ENCODE measurements around the gene CDX4.
"Not testable (repeated sequence)": the region's sequence is repeated elsewhere in the genome, so short reads cannot be mapped to it uniquely, and the experiment has no call there.

CDX4 gene, protein sequence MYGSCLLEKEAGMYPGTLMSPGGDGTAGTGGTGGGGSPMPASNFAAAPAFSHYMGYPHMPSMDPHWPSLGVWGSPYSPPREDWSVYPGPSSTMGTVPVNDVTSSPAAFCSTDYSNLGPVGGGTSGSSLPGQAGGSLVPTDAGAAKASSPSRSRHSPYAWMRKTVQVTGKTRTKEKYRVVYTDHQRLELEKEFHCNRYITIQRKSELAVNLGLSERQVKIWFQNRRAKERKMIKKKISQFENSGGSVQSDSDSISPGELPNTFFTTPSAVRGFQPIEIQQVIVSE

GRCh38 chrX:73446831-73447230 is at the start of gene CDX4:
Gene CDX4, plus strand, starts transcription at chrX:73447053. Its CDS starts 201 bp downstream, at chrX:73447254.
- DNase-seq (ENCODE audit: low spot score), result no peak

DNA sequence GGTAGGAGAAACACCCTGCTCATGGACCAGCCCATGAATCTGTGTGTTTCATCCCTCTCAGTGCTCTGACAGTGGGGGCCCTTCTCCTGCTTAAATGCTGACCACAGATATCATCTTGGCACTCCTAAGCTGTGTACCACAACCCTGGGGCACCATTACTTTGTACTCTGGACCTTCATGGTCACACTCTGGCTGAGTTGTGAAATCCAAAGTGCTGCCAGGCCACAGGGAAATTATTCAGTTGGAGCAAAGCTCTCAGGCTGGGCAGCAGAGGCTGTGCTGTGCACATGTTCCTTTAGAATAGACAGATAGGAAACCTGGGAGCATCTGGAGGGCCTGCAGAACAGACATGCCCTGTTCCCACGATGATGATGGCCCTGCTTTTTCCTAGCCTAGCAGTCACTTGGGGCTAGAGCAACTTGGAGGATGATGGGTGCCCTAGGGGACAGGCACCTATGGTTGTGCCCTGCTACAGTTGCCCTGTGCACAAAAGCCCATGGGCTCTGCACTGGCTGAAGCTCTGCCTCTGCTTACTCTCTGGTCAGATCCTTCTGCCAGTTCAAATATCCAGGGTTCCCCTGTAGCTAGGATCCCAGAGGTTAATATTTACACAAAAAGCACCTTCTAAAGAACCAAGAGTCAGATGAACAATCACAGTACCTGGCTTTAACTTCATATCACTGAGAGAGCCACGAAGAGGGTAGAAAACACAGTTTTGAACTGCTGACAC is 48.5 kb upstream of the CDX4 start:
- no peak for DNase-seq (ENCODE audit: low spot score)

GRCh38 chrX:73400136-73400748 is 46.6 kb upstream of the CDX4 start:
- DNase-seq (ENCODE audit: low spot score), result no peak

DNA sequence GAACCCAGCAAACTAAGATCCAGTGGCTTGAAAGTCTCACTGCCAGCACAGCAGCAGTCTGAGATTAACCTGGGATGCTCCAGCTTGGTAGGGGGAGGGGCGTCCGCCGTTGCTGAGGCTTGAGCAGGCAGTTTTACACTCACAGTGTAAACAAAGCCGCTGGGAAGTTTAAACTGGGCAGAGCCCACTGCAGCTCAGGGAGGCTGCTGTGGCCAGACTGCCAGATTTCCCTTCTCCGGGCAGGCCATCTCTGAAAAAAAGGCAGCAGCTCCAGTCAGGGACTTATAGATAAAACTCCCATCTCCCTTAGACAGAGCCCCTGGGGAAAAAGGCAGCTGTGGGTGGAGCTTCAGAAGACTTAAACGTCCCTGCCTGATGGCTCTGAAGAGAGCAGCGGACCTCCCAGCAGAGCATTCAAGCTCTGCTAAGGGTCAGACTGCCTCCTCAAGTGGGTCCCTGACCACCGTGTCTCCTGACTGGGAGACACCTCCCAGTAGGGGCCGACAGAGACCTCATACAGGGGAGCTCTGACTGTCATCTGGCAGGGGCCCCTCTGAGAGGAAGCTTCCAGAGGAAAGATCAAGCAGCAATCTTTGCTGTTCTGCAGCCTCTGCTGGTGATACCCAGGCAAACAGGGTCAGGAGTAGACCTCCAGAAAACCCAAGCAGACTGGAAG is 45.1 kb upstream of the CDX4 start:
- no peak for DNase-seq (ENCODE audit: low spot score)

DNA sequence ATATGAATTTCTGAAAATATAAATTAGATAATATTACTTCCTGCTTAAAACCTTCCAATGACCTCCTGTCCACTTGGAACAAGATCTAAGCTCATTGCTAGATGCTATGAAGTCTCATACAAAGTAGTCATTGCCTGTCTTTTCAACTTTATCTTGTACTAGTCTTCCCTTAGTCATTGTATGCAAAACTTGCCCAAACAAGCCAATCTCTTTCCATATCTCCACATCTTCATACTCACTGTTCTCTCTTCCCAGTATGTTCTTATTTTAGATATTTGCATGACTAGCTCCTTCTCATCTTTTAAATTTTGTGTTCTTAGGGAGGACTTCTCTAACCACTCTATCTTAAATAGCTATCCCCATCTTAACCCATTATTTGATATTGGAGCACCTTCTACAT is 33.9 kb upstream of the CDX4 start:
- no peak for DNase-seq (ENCODE audit: low spot score)

GRCh38 chrX:73447311-73447794 is 500 bp downstream of the CDX4 start:
- DNase-seq (ENCODE audit: low spot score), result no peak

DNA sequence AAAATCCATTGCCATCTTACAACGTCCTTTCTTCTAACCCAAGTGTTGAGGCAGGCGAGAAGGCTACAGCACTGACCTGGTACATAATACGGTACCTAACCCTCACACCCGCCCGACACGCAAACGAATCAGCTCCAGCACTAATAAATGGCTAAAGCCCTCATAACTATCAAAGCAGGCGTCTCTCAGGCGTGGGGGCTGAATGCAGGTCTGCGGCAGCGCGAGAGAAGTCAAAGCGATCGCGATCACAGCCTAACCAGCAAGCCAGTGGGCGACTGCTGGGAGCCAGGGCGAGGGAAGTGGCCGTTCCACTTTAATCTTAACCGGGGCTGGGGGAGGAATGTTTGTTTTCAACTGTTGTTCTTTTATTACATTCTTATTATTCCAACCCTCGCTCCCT is 1.5 kb downstream of the CDX4 start:
- DNase-seq (ENCODE audit: low spot score), result no peak

- DNase-seq (ENCODE audit: low spot score), result no peak
Observed at GRCh38 chrX:73455171-73455570, 8.3 kb downstream of the CDX4 start.

DNA sequence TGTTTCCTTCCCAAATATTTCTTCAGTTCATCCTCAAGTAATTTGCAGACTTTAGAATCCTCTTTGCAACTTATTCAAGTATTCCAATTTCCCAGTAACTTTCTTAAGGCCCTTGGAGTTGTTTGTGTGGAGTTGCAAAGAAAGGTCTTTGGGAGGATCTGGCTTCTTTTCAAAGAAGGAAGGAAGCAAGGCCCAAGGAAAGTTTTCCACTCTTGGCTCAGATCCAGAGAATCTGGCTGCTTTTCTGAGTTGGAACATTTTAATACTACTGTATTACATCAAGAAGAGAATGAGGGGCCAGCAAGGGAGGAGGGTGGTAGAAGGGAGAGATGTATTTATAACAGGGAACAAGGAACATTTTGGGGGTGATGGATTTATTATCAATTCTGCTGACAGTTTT is 10.5 kb downstream of the CDX4 start:
- DNase-seq (ENCODE audit: low spot score), result no peak

DNA sequence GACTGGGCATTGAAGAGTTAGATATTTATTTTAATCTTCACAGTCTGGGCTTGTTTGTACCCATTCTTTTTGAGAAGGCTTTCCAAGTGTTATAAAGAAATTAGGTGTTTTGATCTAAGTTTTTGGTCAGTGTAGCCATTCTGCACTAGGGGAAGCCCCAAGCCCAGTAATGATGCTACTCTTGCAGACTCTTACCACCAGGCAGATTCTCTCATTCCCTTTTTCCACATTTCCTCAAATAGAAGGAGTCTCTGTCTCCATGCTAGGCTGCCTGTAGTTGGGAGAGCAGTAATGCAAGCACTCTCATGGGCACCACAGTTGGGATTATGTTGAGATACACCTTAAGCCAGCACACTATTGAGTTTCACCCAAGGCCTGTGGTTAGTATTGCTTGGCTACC is 21.5 kb downstream of the CDX4 start:
- no peak for DNase-seq (ENCODE audit: low spot score)

GRCh38 chrX:73478961-73479360 is 32.1 kb downstream of the CDX4 start:
- DNase-seq (ENCODE audit: low spot score), result no peak

- no peak for DNase-seq (ENCODE audit: low spot score)
Observed at GRCh38 chrX:73481521-73481920, 34.7 kb downstream of the CDX4 start.

DNA sequence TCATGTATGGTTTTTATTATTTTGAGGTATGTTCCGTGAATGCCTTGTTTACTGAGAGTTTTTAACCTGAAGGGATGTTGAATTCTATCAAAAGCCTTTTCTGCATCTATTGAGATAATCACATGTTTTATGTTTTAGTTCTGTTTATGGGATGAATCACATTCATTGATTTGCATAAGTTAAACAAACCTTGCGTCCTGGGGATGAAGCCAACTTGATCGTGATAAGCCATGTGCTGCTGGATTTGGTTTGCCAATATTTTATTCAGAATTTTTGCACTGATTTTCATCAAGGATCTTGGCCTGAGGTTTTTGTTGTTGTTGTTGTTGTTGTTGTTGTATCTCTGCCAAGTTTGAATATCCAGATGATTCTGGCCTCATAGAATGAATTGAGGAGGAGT is 43.8 kb downstream of the CDX4 start:
- no peak for DNase-seq (ENCODE audit: low spot score)

DNA sequence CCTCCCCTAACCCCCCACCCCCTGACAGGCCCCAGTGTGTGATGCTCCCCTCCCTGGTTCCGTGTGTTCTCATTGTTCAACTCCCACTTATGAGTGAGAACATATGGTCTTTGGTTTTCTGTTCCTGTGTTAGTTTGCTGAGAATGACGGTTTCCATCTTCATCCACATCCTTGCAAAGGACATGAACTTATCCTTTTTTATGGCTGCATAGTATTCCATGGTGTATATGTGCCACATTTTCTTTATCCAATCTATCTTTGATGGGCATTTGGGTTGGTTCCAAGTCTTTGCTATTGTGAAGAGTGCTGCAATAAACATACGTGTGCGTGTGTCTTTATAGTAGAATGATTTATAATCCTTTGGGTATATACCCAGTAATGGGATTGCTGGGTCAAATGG is 45.3 kb downstream of the CDX4 start:
- DNase-seq (ENCODE audit: low spot score), result not testable (repeated sequence)

All from SW480 (cell line).